Measurements from ENCODE around the gene IL7R.

IL7R gene

DNA sequence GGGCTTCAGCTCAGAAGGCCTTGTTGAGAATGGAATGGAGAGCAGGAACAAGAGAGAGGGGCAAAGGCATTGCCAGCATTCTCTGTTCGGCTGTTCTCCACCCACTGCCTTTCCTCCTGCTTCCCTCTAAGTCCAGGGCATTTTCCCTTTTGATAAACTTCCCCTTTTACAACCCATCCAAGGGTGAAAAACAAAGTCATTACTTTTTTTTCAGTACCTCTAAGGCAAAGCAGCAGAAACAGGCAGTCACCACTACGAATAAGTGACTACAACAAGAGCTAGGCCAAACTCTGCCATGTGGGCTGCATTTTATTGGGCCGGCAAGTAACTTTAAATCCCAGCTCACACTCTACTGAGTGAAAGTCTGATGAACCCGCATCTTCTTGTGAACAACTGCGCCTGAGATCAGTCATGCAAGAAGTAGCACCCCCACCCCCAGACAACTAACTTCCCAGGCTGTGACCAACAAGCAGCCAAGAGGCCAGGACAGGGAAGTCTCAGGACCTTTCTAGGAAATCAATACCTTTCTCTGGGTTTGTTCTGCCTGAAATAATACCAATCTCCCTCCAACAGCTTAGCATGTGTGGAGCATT is 13.1 kb downstream of the IL7R start:
- H3K9me3 ChIP-seq (ENCODE audit: severe bottlenecking) = peaks cover 4% of the 10 kb centered on the region
- no peaks in the 10 kb centered on the region for H3K4me1 ChIP-seq (ENCODE audit: insufficient read depth, poor library complexity, severe bottlenecking)
- H3K36me3 ChIP-seq (ENCODE audit: low read depth) = no peaks in the 10 kb centered on the region
- TF ChIP-seq CTCF (IDR thresholded peaks at IDR 0.05; ENCODE audit: poor library complexity, severe bottlenecking) = no peak
- DNase-seq (ENCODE audit: low spot score) (no peak), ATAC-seq (ENCODE audit: low read depth) (no peak)
- H3K4me3 ChIP-seq (ENCODE audit: severe bottlenecking) = no peak overlapping the region
- no peaks in the 10 kb centered on the region for H3K27me3 ChIP-seq (ENCODE audit: insufficient read depth, poor library complexity, severe bottlenecking)
- no peak overlapping the region for H3K27ac ChIP-seq (ENCODE audit: poor library complexity, severe bottlenecking)

- no peaks in the 10 kb centered on the region for H3K27me3 ChIP-seq (ENCODE audit: insufficient read depth, poor library complexity, severe bottlenecking)
- no peaks in the 10 kb centered on the region for H3K9me3 ChIP-seq (ENCODE audit: severe bottlenecking)
- H3K4me1 ChIP-seq (ENCODE audit: insufficient read depth, poor library complexity, severe bottlenecking) = no peaks in the 10 kb centered on the region
- DNase-seq (ENCODE audit: low spot score) (no peak), ATAC-seq (ENCODE audit: low read depth) (no peak)
- H3K4me3 ChIP-seq (ENCODE audit: severe bottlenecking) = no peak overlapping the region
- H3K36me3 ChIP-seq (ENCODE audit: low read depth) = no peaks in the 10 kb centered on the region
- no peak overlapping the region for H3K27ac ChIP-seq (ENCODE audit: poor library complexity, severe bottlenecking)
- TF ChIP-seq CTCF (IDR thresholded peaks at IDR 0.05; ENCODE audit: poor library complexity, severe bottlenecking) = no peak
Observed at GRCh38 chr5:35870605-35871004, 13.9 kb downstream of the IL7R start.

GRCh38 chr5:35876454-35876853 is 19.8 kb downstream of the IL7R start:
- Histone ChIP-seq H3K27ac (ENCODE audit: poor library complexity, severe bottlenecking) (peak overlapping the region; percentile 15), H3K27me3 (ENCODE audit: insufficient read depth, poor library complexity, severe bottlenecking) (no peaks in the 10 kb centered on the region), H3K4me1 (ENCODE audit: insufficient read depth, poor library complexity, severe bottlenecking) (peaks cover 5% of the 10 kb centered on the region), H3K9me3 (ENCODE audit: severe bottlenecking) (no peaks in the 10 kb centered on the region), H3K4me3 (ENCODE audit: severe bottlenecking) (no peak overlapping the region), H3K36me3 (ENCODE audit: low read depth) (no peaks in the 10 kb centered on the region)
- ATAC-seq (ENCODE audit: low read depth) = no peak
- no peak for TF ChIP-seq CTCF (IDR thresholded peaks at IDR 0.05; ENCODE audit: poor library complexity, severe bottlenecking)
- DNase-seq (ENCODE audit: low spot score) = no peak

GRCh38 chr5:35876922-35877321 is 20.2 kb downstream of the IL7R start:
- Histone ChIP-seq H3K4me1 (ENCODE audit: insufficient read depth, poor library complexity, severe bottlenecking) (peaks cover 5% of the 10 kb centered on the region), H3K27me3 (ENCODE audit: insufficient read depth, poor library complexity, severe bottlenecking) (no peaks in the 10 kb centered on the region), H3K4me3 (ENCODE audit: severe bottlenecking) (no peak overlapping the region), H3K27ac (ENCODE audit: poor library complexity, severe bottlenecking) (peak overlapping the region; percentile 15), H3K9me3 (ENCODE audit: severe bottlenecking) (no peaks in the 10 kb centered on the region), H3K36me3 (ENCODE audit: low read depth) (no peaks in the 10 kb centered on the region)
- TF ChIP-seq CTCF (IDR thresholded peaks at IDR 0.05; ENCODE audit: poor library complexity, severe bottlenecking) = no peak
- ATAC-seq (ENCODE audit: low read depth) (peak; percentile 94), DNase-seq (ENCODE audit: low spot score) (no peak)

GRCh38 chr5:35877655-35878054 is 21.0 kb downstream of the IL7R start:
- Histone ChIP-seq H3K4me3 (ENCODE audit: severe bottlenecking) (no peak overlapping the region), H3K4me1 (ENCODE audit: insufficient read depth, poor library complexity, severe bottlenecking) (peaks cover 5% of the 10 kb centered on the region), H3K9me3 (ENCODE audit: severe bottlenecking) (no peaks in the 10 kb centered on the region), H3K27me3 (ENCODE audit: insufficient read depth, poor library complexity, severe bottlenecking) (no peaks in the 10 kb centered on the region), H3K27ac (ENCODE audit: poor library complexity, severe bottlenecking) (peak overlapping the region; percentile 15), H3K36me3 (ENCODE audit: low read depth) (no peaks in the 10 kb centered on the region)
- no peak for TF ChIP-seq CTCF (IDR thresholded peaks at IDR 0.05; ENCODE audit: poor library complexity, severe bottlenecking)
- no peak for ATAC-seq (ENCODE audit: low read depth)
- no peak for DNase-seq (ENCODE audit: low spot score)

All from RWPE2 (cell line).